Lung (tissue), 12 donors: ENCODE results near the gene C3orf22. TPM values are rescaled to one million over a fixed set of nuclear protein-coding genes. Genes with fewer than 3 reads are reported as not detected.

Source experiments
- ATAC-seq: fragments of 200-7000 bp; cut with Tn5 transposase; one replicate; pipeline ENCODE4 v1.9.1; 2020; ENCODE audit warnings: moderate number of reproducible peaks; ENCODE audit not compliant: insufficient read depth, low FRiP score
- DNase-seq, 3 donors: peaks; one replicate each; pipeline ENCODE4 v3.0.0-alpha.2; 2013 to 2017
- H3K27ac ChIP-seq, 2 donors: one replicate each; pipeline ENCODE4 v1.5.1; 2013; ENCODE audit warnings: mild to moderate bottlenecking in 2 of 2, moderate library complexity in 2 of 2, control low read depth in 1 of 2, inconsistent platforms in 1 of 2, low read depth in 1 of 2, low read length in 1 of 2
- H3K27me3 ChIP-seq, 3 donors: one replicate each; pipeline ENCODE4 v1.5.1; 2013; ENCODE audit warnings: low read length in 2 of 3; ENCODE audit not compliant: control insufficient read depth in 3 of 3, insufficient read depth in 3 of 3
- H3K36me3 ChIP-seq, 4 donors: one replicate each; pipeline ENCODE4 v1.5.1; 2013; ENCODE audit warnings: low read length in 4 of 4, mild to moderate bottlenecking in 1 of 4, moderate library complexity in 1 of 4; ENCODE audit not compliant: control insufficient read depth in 4 of 4, insufficient read depth in 4 of 4
- H3K4me1 ChIP-seq, 5 donors: one replicate each; pipeline ENCODE4 v1.5.1; 2013; ENCODE audit warnings: low read length in 5 of 5, mild to moderate bottlenecking in 2 of 5, moderate library complexity in 1 of 5; ENCODE audit not compliant: control insufficient read depth in 5 of 5, insufficient read depth in 5 of 5
- H3K4me3 ChIP-seq: one replicate; pipeline ENCODE4 v1.5.1; 2013; ENCODE audit warnings: mild to moderate bottlenecking, control low read depth, moderate library complexity
- H3K9ac ChIP-seq, 2 donors: one replicate each; pipeline ENCODE4 v1.5.1; 2013; ENCODE audit warnings: low read length in 2 of 2, control low read depth in 1 of 2; ENCODE audit not compliant: insufficient read depth in 1 of 2
- H3K9me3 ChIP-seq, 4 donors: one replicate each; pipeline ENCODE4 v1.5.1; 2013; ENCODE audit warnings: low read length in 3 of 4, mild to moderate bottlenecking in 1 of 4, moderate library complexity in 1 of 4; ENCODE audit not compliant: control insufficient read depth in 4 of 4, insufficient read depth in 3 of 4
- WGBS, 2 donors: extraction: QIAGEN DNeasy Blood & Tissue Kit; methylation state at CpG; one replicate each; pipeline ENCODE4 v1.1.7; 2013; 5-methylcytosine and 5-hydroxymethylcytosine counted together
- polyA plus RNA-seq, 2 donors: library from polyadenylated mRNA; stranded (reverse); fragments of 200-250 nt; gene quantifications; one replicate each; pipeline ENCODE4 v1.2.1, GENCODE V29; 2013
- total RNA-seq, 2 donors: library from RNA; depleted of rRNA in 1 of 2; stranded (reverse); fragments of >200 nt in 1 of 2; gene quantifications; one replicate each; pipeline ENCODE4 v1.2.1, GENCODE V29; 2014 to 2021
- TF ChIP-seq, protein P1 (sequence below): IDR thresholded peaks from 2 replicates; pipeline ENCODE4 v1.5.1; 2012; ENCODE audit warnings: mild to moderate bottlenecking; ENCODE audit errors: control extremely low read depth, extremely low read depth
- donor health status: control.
- donor health status: control.
- donor health status: Bipolar disorder and iron deficiency.
- donor health status: healthy.
- donor health status: DM: yes; HTN: yes; CAD: no.

C3orf22 gene
- total and polyA plus RNA-seq, 4 donors = 0.28 TPM; not detected in 3

DNA sequence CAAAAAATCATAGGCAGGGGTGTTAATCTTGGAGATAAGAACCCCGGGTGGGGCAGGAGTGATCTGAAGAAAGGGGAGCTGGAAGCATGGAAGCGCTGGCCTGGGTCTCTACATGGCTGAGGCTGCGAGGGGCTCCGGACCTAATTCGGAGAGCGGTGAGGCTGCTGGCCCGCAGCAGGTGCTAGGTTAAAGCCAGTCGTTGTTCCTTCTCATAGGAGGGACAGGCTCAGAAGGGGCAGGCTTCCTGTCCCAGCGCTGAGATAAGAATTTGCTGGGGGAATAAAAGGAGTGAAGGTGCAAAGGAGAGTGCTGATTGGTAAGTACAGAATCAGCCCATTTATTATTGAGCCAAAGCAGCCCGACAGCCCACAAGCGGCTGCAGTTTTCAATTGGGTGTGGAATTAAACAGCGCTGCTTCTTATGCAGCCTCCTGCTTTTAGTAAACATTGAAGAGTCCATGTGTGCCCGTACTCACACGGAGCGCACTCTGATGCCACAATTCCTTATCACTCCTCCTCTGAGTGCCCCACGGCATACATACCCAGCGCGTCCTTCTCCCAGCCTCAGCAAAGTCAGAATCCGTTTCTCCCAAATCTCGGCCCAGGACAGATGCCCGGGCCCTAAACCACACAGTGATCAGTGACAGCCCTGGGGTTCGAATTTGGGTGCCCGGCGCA lies 17.6 kb downstream of the C3orf22 start:
- Histone ChIP-seq H3K27ac (no peak overlapping the region), H3K4me3 (no peak overlapping the region), H3K36me3 (no peaks in the 10 kb centered on the region), H3K9ac (no peak overlapping the region), H3K4me1 (peaks cover 0 to 5% (median 0%) of the 10 kb centered on the region in 5 donors), H3K27me3 (peaks cover 7 to 30% (median 10%) of the 10 kb centered on the region in 3 donors), H3K9me3 (peaks cover 0 to 1% (median 0%) of the 10 kb centered on the region in 4 donors)
- ATAC-seq (no peak), DNase-seq (peak in 1 of 3 donors; percentile 6)
- TF ChIP-seq, protein P1, sequence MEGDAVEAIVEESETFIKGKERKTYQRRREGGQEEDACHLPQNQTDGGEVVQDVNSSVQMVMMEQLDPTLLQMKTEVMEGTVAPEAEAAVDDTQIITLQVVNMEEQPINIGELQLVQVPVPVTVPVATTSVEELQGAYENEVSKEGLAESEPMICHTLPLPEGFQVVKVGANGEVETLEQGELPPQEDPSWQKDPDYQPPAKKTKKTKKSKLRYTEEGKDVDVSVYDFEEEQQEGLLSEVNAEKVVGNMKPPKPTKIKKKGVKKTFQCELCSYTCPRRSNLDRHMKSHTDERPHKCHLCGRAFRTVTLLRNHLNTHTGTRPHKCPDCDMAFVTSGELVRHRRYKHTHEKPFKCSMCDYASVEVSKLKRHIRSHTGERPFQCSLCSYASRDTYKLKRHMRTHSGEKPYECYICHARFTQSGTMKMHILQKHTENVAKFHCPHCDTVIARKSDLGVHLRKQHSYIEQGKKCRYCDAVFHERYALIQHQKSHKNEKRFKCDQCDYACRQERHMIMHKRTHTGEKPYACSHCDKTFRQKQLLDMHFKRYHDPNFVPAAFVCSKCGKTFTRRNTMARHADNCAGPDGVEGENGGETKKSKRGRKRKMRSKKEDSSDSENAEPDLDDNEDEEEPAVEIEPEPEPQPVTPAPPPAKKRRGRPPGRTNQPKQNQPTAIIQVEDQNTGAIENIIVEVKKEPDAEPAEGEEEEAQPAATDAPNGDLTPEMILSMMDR = no peak
- 55 to 57% methylated on average over 24 of the region's 24 CpGs for WGBS, 2 donors

DNA sequence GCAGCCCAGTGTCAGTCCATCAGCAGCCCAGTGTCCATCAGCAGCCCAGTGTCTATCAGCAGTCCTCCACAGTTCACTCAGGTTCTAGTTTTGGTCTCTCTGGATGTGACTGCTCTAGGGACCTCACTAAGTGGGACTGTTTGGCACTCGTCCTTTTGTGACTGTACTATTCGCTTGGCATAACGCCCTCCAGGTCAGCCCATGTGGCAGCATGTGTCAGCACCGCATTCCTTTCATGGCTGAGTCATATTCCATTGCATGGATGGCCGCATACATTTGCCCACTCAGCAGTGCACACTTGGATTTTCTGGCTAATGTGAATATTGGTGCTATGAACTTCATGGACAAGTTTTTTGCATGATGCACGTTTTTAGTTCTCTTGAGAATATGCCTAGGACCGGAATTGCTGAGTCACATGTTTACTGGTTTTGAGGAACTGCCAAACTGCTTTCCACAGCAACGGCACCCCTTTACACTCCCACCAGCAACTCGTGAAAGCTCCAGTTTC lies 18.3 kb downstream of the C3orf22 start:
- TF ChIP-seq, protein P1 = no peak
- Histone ChIP-seq H3K4me3 (no peak overlapping the region), H3K27me3 (peaks cover 7 to 30% (median 10%) of the 10 kb centered on the region in 3 donors), H3K4me1 (peaks cover 0 to 5% (median 0%) of the 10 kb centered on the region in 5 donors), H3K9ac (no peak overlapping the region), H3K9me3 (peaks cover 0 to 1% (median 0%) of the 10 kb centered on the region in 4 donors), H3K36me3 (no peaks in the 10 kb centered on the region), H3K27ac (no peak overlapping the region)
- 21 to 27% methylated on average over 9 of the region's 9 CpGs for WGBS, 2 donors
- DNase-seq (peak in 2 of 3 donors; percentile 10 to 31), ATAC-seq (peak; percentile 28)

DNA sequence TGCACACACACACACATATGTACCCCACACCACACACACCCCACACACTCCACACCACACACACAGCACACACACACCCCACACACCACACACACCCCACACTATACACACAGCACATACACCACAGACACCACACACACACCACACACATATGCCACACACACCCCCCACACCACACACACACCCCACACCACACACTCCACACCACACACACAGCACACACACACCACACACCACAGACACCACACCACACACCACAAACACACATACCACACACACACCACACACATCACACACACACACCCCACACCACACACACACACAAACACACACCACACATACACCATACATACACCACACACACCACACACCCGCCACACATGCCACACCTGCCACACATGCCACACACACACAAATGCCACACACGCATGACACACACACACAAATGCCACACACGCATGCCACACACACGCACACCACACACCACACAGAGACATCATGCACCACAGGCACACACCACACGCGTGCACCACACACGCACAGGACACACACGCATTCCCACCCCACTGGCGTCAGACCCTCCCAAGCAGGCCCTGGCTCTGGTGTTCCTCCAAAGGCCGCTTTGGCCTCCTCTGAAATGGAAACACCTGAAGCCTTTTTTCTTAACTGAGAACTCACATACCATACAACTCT lies 19.0 kb downstream of the C3orf22 start:
- ATAC-seq = no peak
- Histone ChIP-seq H3K27ac (no peak overlapping the region), H3K27me3 (peaks cover 7 to 30% (median 10%) of the 10 kb centered on the region in 3 donors), H3K9ac (no peak overlapping the region), H3K4me1 (peaks cover 0 to 5% (median 0%) of the 10 kb centered on the region in 5 donors), H3K36me3 (no peaks in the 10 kb centered on the region), H3K4me3 (no peak overlapping the region), H3K9me3 (peaks cover 0 to 1% (median 0%) of the 10 kb centered on the region in 4 donors)
- DNase-seq = peak in 1 of 3 donors; percentile 4
- TF ChIP-seq, protein P1 = no peak
- WGBS, 2 donors = 96 to 97% methylated on average over 10 of the region's 10 CpGs
